GM10266 (cell line): ENCODE results near the gene ZNF438.

Source experiments
- DNase-seq: peaks from one replicate; pipeline ENCODE4 v3.0.0; 2012; ENCODE audit errors: extremely low spot score
- TF ChIP-seq, protein P1 (sequence below): IDR thresholded peaks from 2 replicates; pipeline ENCODE4 v1.5.1; 2012; ENCODE audit warnings: mild to moderate bottlenecking, low read depth; ENCODE audit not compliant: control insufficient read depth, insufficient read depth; ENCODE audit errors: missing control alignments

ZNF438 gene

GRCh38 chr10:30825022-30825421 lies 206.6 kb downstream of the ZNF438 start:
- DNase-seq = no peak

DNA sequence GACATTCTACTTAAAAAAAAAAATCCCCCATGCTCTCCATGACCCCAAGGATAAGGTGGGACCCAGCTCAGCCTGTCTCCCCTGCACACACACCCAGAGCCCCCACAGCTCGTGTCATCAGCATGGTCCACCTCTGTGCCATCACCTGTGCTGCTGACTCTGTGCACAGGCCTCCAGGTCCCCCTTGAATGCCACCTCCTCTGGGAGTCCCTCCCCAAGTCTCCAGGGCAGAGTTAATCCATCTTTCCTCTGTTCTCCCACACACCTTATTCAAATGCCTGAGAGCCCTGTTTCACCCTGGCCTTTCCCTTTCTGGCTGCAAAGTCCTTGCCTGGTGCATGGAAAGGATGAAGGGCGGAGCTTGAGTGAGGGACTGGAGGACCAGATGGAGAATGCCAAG lies 208.0 kb downstream of the ZNF438 start:
- DNase-seq = no peak
- TF ChIP-seq, protein P1, sequence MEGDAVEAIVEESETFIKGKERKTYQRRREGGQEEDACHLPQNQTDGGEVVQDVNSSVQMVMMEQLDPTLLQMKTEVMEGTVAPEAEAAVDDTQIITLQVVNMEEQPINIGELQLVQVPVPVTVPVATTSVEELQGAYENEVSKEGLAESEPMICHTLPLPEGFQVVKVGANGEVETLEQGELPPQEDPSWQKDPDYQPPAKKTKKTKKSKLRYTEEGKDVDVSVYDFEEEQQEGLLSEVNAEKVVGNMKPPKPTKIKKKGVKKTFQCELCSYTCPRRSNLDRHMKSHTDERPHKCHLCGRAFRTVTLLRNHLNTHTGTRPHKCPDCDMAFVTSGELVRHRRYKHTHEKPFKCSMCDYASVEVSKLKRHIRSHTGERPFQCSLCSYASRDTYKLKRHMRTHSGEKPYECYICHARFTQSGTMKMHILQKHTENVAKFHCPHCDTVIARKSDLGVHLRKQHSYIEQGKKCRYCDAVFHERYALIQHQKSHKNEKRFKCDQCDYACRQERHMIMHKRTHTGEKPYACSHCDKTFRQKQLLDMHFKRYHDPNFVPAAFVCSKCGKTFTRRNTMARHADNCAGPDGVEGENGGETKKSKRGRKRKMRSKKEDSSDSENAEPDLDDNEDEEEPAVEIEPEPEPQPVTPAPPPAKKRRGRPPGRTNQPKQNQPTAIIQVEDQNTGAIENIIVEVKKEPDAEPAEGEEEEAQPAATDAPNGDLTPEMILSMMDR = no peak

More at GRCh38 chr10:30825022-30825421, 206.6 kb downstream of the ZNF438 start:
- TF ChIP-seq, protein P1 = no peak

DNA sequence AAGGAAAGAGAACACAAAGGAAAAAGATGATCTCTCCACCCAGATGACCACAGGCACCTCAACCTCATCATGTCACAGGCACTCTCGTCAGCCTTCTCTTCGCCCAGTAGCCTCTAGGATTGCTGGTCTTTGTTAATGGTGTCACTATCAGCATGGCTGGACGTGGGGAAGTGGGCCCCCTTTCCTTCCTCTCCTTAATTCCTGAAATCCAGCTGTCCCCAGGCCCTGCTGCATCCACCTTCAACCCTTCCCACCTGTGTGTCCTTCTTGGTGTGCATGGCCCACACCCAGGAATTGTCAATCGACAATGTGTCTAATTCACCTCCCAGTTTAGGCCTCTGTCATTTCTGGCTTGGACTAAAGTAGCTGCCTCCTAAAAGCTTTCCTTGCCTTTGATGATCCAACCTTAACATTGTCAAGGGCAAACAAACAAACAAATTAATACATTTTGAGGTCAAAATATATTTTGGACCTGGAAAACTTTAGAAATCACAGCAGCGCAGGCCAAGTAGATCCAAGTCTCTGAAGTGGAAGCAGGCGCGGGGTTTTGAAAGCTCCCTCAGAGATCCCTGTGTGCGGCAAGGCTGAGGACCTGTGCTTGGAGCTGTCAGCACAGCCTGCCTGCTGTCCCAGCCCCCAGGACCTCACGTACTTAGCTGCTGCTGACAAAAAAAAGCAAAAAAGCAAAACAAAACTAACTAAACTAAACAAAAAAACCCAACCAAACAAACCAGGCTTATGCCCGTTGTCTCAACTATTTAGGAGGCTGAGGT lies 208.8 kb downstream of the ZNF438 start:
- DNase-seq = no peak
- TF ChIP-seq, protein P1 = no peak

DNA sequence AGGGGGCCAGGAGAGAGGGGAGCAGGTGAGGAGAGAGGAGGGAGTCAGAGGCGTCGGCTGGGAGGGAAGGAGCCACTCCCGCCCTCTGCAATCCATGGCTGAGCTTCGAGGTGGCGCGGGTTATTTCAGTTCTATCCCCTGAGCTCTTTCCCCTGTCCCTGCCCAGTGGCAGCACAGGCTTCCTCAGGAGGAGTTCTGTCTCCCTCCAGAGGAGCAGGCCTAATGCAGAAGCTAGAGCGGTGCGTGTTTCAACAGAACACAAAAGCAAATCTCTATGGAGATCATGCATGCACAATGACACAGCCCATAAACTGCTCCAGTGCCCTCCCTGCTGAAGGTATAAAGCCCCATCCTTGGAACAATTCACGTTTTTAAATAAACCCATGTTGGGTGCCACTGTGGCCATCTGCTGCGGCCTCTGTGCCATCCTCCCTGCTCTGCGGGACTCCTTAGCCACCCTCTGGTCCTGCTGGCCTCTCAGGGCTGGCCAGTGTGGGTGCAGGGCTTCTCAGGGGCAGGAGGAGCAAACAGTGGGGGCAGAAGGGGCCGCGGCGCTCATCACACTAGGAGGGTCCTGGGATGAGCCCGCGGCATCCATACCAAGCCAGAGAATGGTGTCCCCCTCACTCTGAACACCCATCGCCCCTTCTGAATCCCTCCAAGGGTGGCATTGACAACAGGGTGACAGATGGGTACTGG lies 209.5 kb downstream of the ZNF438 start:
- no peak for DNase-seq
- TF ChIP-seq, protein P1 = no peak

DNA sequence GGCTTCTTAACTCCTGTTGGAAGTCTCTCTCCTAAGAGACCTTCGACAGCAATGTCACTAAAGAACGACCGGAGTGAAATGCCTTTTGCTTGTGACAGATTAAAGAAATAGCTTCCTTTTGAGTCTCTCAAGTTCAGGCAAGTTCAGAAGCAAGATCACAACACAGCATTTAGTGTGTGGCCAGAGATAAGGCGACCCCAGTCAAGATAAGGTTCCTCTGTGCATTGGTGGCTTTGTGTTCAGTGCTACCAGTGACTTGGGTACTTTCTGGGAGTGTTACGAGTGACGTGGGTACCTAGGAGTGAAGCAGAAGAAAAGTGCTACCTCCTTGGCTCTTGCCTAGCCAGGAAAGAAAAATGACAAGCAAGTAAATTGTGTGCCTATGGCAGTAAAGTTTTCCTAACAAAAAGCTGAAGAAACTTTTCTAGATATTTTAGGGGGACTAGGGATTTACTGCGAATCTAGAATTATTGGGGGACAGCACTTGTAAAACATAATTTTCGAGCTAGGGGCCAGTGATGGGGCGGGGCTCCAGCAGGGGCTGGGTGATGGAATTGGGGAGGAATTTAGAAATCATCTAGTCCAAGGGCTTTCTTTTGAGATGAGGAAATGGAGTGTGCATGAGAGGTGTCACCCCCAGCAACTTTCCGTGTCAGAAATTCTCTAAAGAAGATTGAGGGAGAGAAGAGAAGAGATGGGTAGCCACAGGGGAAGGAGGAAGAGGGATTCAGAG lies 210.2 kb downstream of the ZNF438 start:
- TF ChIP-seq, protein P1 = no peak
- DNase-seq = no peak

DNA sequence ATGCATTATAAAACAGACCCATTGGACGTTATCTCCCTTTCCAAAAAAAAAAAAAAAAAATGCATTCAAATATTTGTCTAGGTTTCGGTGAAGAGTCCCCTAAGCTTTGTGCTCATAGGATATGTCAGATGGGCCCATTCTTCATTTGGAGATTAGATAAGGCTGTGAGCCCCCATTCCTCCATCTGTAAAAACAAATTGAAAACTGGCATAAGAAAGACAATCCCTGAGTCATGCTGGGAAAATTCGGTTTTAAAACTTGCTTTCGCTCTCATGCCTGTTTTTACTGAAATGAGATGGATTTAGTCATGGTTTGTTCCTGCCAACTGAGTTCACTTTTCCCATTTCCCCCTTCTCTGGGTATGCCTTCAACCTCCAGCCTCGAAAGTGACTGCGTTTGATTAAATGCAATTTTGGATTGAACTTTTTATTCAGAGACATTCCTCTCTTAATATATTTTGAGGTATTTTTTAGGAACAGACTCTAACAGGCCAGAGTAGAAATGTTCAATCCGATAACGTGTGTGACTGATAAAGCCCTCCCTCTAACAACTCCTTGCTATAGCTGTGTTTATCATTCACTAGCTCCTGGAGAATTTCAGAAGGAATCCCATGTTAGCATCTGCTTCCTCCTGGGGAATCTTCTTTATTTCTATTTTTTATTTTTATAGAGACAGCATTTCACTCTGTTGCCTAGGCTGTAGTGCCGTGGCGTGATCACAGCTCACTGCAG lies 211.2 kb downstream of the ZNF438 start:
- TF ChIP-seq, protein P1 = no peak
- no peak for DNase-seq
